Measurements from ENCODE around the gene KRTAP5-7. TPM values are rescaled to one million over a fixed set of nuclear protein-coding genes. Genes with fewer than 3 reads are reported as not detected.
"Not testable (repeated sequence)": the region's sequence is repeated elsewhere in the genome, so short reads cannot be mapped to it uniquely, and the experiment has no call there.

Gene KRTAP5-7
- not detected for polyA plus RNA-seq (2013, experiment 1 of 4)
- not detected for polyA plus RNA-seq (2013, experiment 2 of 4)
- polyA plus RNA-seq (2013, experiment 3 of 4): not detected
- not detected for polyA plus RNA-seq (2013, experiment 4 of 4)

GRCh38 chr11:71526796-71527575 is at the start of gene KRTAP5-7:
TSS of gene KRTAP5-7 (plus strand) at chr11:71527267. CDS start at chr11:71527301, 34 bp downstream.
- not testable (repeated sequence) for H3K9me3 ChIP-seq (ENCODE audit: control insufficient read depth, low read length); H3K27ac ChIP-seq (ENCODE audit: insufficient read depth, low read depth, low read length, poor library complexity, severe bottlenecking); H3K27me3 ChIP-seq (ENCODE audit: control insufficient read depth, insufficient read depth, low read length, poor library complexity, severe bottlenecking); H3K4me1 ChIP-seq (ENCODE audit: control insufficient read depth, insufficient read depth, low read length); H3K4me3 ChIP-seq (ENCODE audit: insufficient read depth, low read depth, low read length); H3K36me3 ChIP-seq (ENCODE audit: control insufficient read depth, insufficient read depth, low read length)
- 80 to 82% methylated on average over 10 of the region's 10 CpGs for WGBS, 2 experiments

GRCh38 chr11:71477641-71478527 is 49.2 kb upstream of the KRTAP5-7 start:
- Histone ChIP-seq H3K36me3 (ENCODE audit: control insufficient read depth, insufficient read depth, low read length) (peaks cover 2% of the 10 kb centered on the region), H3K9me3 (ENCODE audit: control insufficient read depth, low read length) (no peaks in the 10 kb centered on the region), H3K4me3 (ENCODE audit: insufficient read depth, low read depth, low read length) (no peak overlapping the region), H3K4me1 (ENCODE audit: control insufficient read depth, insufficient read depth, low read length) (peaks cover 7% of the 10 kb centered on the region), H3K27ac (ENCODE audit: insufficient read depth, low read depth, low read length, poor library complexity, severe bottlenecking) (no peak overlapping the region), H3K27me3 (ENCODE audit: control insufficient read depth, insufficient read depth, low read length, poor library complexity, severe bottlenecking) (no peaks in the 10 kb centered on the region)
- 71 to 72% methylated on average over 25 of the region's 25 CpGs for WGBS, 2 experiments

- Histone ChIP-seq H3K9me3 (ENCODE audit: control insufficient read depth, low read length) (no peaks in the 10 kb centered on the region), H3K27ac (ENCODE audit: insufficient read depth, low read depth, low read length, poor library complexity, severe bottlenecking) (no peak overlapping the region), H3K36me3 (ENCODE audit: control insufficient read depth, insufficient read depth, low read length) (peaks cover 8% of the 10 kb centered on the region), H3K4me3 (ENCODE audit: insufficient read depth, low read depth, low read length) (no peak overlapping the region), H3K4me1 (ENCODE audit: control insufficient read depth, insufficient read depth, low read length) (peaks cover 7% of the 10 kb centered on the region), H3K27me3 (ENCODE audit: control insufficient read depth, insufficient read depth, low read length, poor library complexity, severe bottlenecking) (no peaks in the 10 kb centered on the region)
- 96% methylated on average over 11 of the region's 11 CpGs for WGBS, 2 experiments
These were observed 48.6 kb upstream of the KRTAP5-7 start for GRCh38 chr11:71478528-71478840.

GRCh38 chr11:71481101-71481960 is 45.7 kb upstream of the KRTAP5-7 start:
- no peaks in the 10 kb centered on the region for H3K9me3 ChIP-seq (ENCODE audit: control insufficient read depth, low read length)
- H3K4me1 ChIP-seq (ENCODE audit: control insufficient read depth, insufficient read depth, low read length): peaks cover 7% of the 10 kb centered on the region
- H3K4me3 ChIP-seq (ENCODE audit: insufficient read depth, low read depth, low read length): no peak overlapping the region
- H3K27ac ChIP-seq (ENCODE audit: insufficient read depth, low read depth, low read length, poor library complexity, severe bottlenecking): no peak overlapping the region
- WGBS, 2 experiments: 91 to 93% methylated on average over 24 of the region's 24 CpGs
- no peaks in the 10 kb centered on the region for H3K27me3 ChIP-seq (ENCODE audit: control insufficient read depth, insufficient read depth, low read length, poor library complexity, severe bottlenecking)
- H3K36me3 ChIP-seq (ENCODE audit: control insufficient read depth, insufficient read depth, low read length): peaks cover 17% of the 10 kb centered on the region

- Histone ChIP-seq H3K36me3 (ENCODE audit: control insufficient read depth, insufficient read depth, low read length) (peaks cover 17% of the 10 kb centered on the region), H3K4me3 (ENCODE audit: insufficient read depth, low read depth, low read length) (no peak overlapping the region)
- 91 to 95% methylated on average over 18 of the region's 18 CpGs for WGBS, 2 experiments
These were observed 44.9 kb upstream of the KRTAP5-7 start for GRCh38 chr11:71482216-71482615.

GRCh38 chr11:71482746-71483364 is 44.2 kb upstream of the KRTAP5-7 start:
- H3K27ac ChIP-seq (ENCODE audit: insufficient read depth, low read depth, low read length, poor library complexity, severe bottlenecking): no peak overlapping the region
- 95 to 97% methylated on average over 13 of the region's 13 CpGs for WGBS, 2 experiments
- H3K36me3 ChIP-seq (ENCODE audit: control insufficient read depth, insufficient read depth, low read length): peaks cover 17% of the 10 kb centered on the region
- H3K4me3 ChIP-seq (ENCODE audit: insufficient read depth, low read depth, low read length): no peak overlapping the region
- no peaks in the 10 kb centered on the region for H3K9me3 ChIP-seq (ENCODE audit: control insufficient read depth, low read length)
- H3K27me3 ChIP-seq (ENCODE audit: control insufficient read depth, insufficient read depth, low read length, poor library complexity, severe bottlenecking): no peaks in the 10 kb centered on the region
- peaks cover under 1% of the 10 kb centered on the region for H3K4me1 ChIP-seq (ENCODE audit: control insufficient read depth, insufficient read depth, low read length)

More at GRCh38 chr11:71482216-71482615, 44.9 kb upstream of the KRTAP5-7 start:
- Histone ChIP-seq H3K27ac (ENCODE audit: insufficient read depth, low read depth, low read length, poor library complexity, severe bottlenecking) (no peak overlapping the region), H3K27me3 (ENCODE audit: control insufficient read depth, insufficient read depth, low read length, poor library complexity, severe bottlenecking) (no peaks in the 10 kb centered on the region), H3K9me3 (ENCODE audit: control insufficient read depth, low read length) (no peaks in the 10 kb centered on the region), H3K4me1 (ENCODE audit: control insufficient read depth, insufficient read depth, low read length) (peaks cover 5% of the 10 kb centered on the region)

- Histone ChIP-seq H3K36me3 (ENCODE audit: control insufficient read depth, insufficient read depth, low read length) (peaks cover 17% of the 10 kb centered on the region), H3K9me3 (ENCODE audit: control insufficient read depth, low read length) (no peaks in the 10 kb centered on the region), H3K27me3 (ENCODE audit: control insufficient read depth, insufficient read depth, low read length, poor library complexity, severe bottlenecking) (no peaks in the 10 kb centered on the region), H3K27ac (ENCODE audit: insufficient read depth, low read depth, low read length, poor library complexity, severe bottlenecking) (no peak overlapping the region), H3K4me1 (ENCODE audit: control insufficient read depth, insufficient read depth, low read length) (peaks cover 9% of the 10 kb centered on the region), H3K4me3 (ENCODE audit: insufficient read depth, low read depth, low read length) (no peak overlapping the region)
- 87 to 90% methylated on average over 6 of the region's 6 CpGs for WGBS, 2 experiments
These were observed 43.4 kb upstream of the KRTAP5-7 start for GRCh38 chr11:71483692-71484091.

GRCh38 chr11:71484248-71485062 is 42.6 kb upstream of the KRTAP5-7 start:
- Histone ChIP-seq H3K4me1 (ENCODE audit: control insufficient read depth, insufficient read depth, low read length) (peaks cover 16% of the 10 kb centered on the region), H3K4me3 (ENCODE audit: insufficient read depth, low read depth, low read length) (no peak overlapping the region), H3K27me3 (ENCODE audit: control insufficient read depth, insufficient read depth, low read length, poor library complexity, severe bottlenecking) (no peaks in the 10 kb centered on the region), H3K27ac (ENCODE audit: insufficient read depth, low read depth, low read length, poor library complexity, severe bottlenecking) (no peak overlapping the region), H3K9me3 (ENCODE audit: control insufficient read depth, low read length) (no peaks in the 10 kb centered on the region), H3K36me3 (ENCODE audit: control insufficient read depth, insufficient read depth, low read length) (peaks cover 17% of the 10 kb centered on the region)
- WGBS, 2 experiments: 94 to 96% methylated on average over 23 of the region's 23 CpGs

GRCh38 chr11:71485063-71485399 is 42.0 kb upstream of the KRTAP5-7 start:
- WGBS, 2 experiments: 91 to 92% methylated on average over 6 of the region's 6 CpGs
- Histone ChIP-seq H3K4me3 (ENCODE audit: insufficient read depth, low read depth, low read length) (no peak overlapping the region), H3K36me3 (ENCODE audit: control insufficient read depth, insufficient read depth, low read length) (peaks cover 17% of the 10 kb centered on the region), H3K27ac (ENCODE audit: insufficient read depth, low read depth, low read length, poor library complexity, severe bottlenecking) (no peak overlapping the region), H3K4me1 (ENCODE audit: control insufficient read depth, insufficient read depth, low read length) (peaks cover 16% of the 10 kb centered on the region), H3K27me3 (ENCODE audit: control insufficient read depth, insufficient read depth, low read length, poor library complexity, severe bottlenecking) (no peaks in the 10 kb centered on the region), H3K9me3 (ENCODE audit: control insufficient read depth, low read length) (no peaks in the 10 kb centered on the region)
